ENCODE measurements around the gene ZMYND15. TPM values are rescaled to one million over a fixed set of nuclear protein-coding genes. Genes with fewer than 3 reads are reported as not detected.

The ZMYND15 gene
- total and polyA plus RNA-seq, 8 donors, result 0.39 to 3.2 (median 1.2) TPM

- Histone ChIP-seq H3K27me3 (peaks cover 0 to 16% (median 0%) of the 10 kb centered on the region in 4 donors), H3K4me3 (peak overlapping the region in 1 of 4 donors; percentile 22), H3K9me3 (no peaks in the 10 kb centered on the region), H3K36me3 (no peaks in the 10 kb centered on the region), H3K27ac (no peak overlapping the region), H3K4me1 (peaks cover 0 to 20% (median 4%) of the 10 kb centered on the region in 3 donors)
- DNase-seq, result peak in 1 of 6 donors; percentile 7
- intact Hi-C loops (cut with DNase I), result loop anchor here in 2 of 3 donors (5.0 to 10.0 kb wide), 3 partner anchors 52 to 101 kb away; partner anchors contain the start of genes CXCL16 (in 1 of the 2), MED11 (in 1 of the 2) and ZMYND15 (in 1 of the 2)
- ATAC-seq, result no peak
- TF ChIP-seq, protein P1, sequence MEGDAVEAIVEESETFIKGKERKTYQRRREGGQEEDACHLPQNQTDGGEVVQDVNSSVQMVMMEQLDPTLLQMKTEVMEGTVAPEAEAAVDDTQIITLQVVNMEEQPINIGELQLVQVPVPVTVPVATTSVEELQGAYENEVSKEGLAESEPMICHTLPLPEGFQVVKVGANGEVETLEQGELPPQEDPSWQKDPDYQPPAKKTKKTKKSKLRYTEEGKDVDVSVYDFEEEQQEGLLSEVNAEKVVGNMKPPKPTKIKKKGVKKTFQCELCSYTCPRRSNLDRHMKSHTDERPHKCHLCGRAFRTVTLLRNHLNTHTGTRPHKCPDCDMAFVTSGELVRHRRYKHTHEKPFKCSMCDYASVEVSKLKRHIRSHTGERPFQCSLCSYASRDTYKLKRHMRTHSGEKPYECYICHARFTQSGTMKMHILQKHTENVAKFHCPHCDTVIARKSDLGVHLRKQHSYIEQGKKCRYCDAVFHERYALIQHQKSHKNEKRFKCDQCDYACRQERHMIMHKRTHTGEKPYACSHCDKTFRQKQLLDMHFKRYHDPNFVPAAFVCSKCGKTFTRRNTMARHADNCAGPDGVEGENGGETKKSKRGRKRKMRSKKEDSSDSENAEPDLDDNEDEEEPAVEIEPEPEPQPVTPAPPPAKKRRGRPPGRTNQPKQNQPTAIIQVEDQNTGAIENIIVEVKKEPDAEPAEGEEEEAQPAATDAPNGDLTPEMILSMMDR (IDR thresholded peaks at IDR 0.05), result no peak
- WGBS, 2 donors, result 22 to 24% methylated on average over 6 of the region's 6 CpGs
- no peak for FAIRE-seq
Measured at GRCh38 chr17:4786516-4786915, 46.9 kb downstream of the ZMYND15 start.

GRCh38 chr17:4788159-4788806 lies 48.6 kb downstream of the ZMYND15 start:
- TF ChIP-seq, protein P1 (IDR thresholded peaks at IDR 0.05), result no peak
- no peak for FAIRE-seq
- Histone ChIP-seq H3K4me1 (peaks cover 0 to 20% (median 4%) of the 10 kb centered on the region in 3 donors), H3K9me3 (no peaks in the 10 kb centered on the region), H3K36me3 (no peaks in the 10 kb centered on the region), H3K27ac (no peak overlapping the region), H3K4me3 (peak overlapping the region in 1 of 4 donors; percentile 58), H3K27me3 (peaks cover 0 to 9% (median 0%) of the 10 kb centered on the region in 4 donors)
- intact Hi-C loops (cut with DNase I), result loop anchor here in 2 of 3 donors (5.0 to 10.0 kb wide), 3 partner anchors 53 to 99 kb away; partner anchors contain the start of genes CXCL16 (in 1 of the 2), MED11 (in 1 of the 2) and ZMYND15 (in 1 of the 2)
- WGBS, 2 donors, result 79 to 81% methylated on average over 14 of the region's 14 CpGs
- peak in 1 of 6 donors; percentile 3 for DNase-seq
- ATAC-seq, result no peak

DNA sequence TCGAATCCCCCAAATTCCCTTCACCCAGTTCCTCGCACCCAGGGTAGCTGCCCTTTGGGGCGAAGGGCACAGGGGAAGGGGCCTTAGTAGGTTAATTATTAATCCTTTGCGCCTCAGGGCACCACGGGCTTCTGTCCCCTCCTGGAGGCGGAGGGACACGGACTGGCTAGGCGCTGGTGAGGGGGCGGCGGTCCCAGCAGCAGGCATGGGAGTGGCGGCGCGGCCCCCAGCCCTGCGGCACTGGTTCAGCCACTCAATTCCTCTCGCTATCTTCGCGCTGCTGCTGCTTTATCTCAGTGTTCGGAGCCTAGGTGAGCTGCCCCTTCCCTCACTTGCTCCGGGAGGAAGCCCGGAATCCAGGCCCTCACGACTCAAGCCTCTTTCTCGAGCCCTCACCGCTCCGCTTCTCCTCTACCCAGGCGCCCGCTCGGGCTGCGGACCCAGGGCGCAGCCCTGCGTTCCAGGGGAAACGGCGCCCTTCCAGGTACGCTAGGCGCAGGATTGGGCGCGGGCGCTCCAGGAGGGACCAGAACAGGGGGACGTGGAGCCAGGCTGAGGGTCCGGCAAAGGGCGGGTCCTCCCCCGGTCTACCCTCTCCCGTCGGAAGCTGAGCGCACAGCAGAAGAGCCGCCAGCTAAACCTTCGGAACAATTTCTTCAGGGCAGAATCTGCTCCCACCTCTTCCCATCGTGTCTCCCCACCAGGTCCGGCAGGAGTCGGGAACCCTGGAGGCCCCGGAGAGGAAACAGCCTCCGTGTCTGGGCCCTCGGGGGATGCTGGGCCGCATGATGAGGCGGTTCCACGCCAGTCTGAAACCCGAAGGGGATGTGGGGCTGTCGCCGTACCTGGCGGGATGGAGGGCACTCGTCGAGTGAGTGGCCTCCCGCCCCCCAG lies 49.4 kb downstream of the ZMYND15 start, which contains the start of gene GLTPD2:
TSS of gene GLTPD2 (plus strand) at position 158 of the 894 bp plus-strand sequence. CDS start at position 206, 48 bp downstream.
- Histone ChIP-seq H3K4me3 (peak within 1 kb of the TSS; percentile 53 to 71 (median 58)), H3K27ac (peak within 1 kb of the TSS; percentile 93 to 98 (median 98)), H3K9me3 (no peaks in the 10 kb centered on the region), H3K4me1 (peaks cover 0 to 20% (median 4%) of the 10 kb centered on the region in 3 donors), H3K27me3 (peaks cover 0 to 3% (median 0%) of the 10 kb centered on the region in 4 donors), H3K36me3 (no peaks in the 10 kb centered on the region)
- DNase-seq (peak in 3 of 6 donors; percentile 42 to 78 (median 65)), FAIRE-seq (no peak), ATAC-seq (peak in 3 of 4 donors; percentile 0 to 3 (median 3))
- TF ChIP-seq, protein P1 (IDR thresholded peaks at IDR 0.05), result no peak
- intact Hi-C loops (cut with DNase I), result loop anchor here in 2 of 3 donors (5.0 to 10.0 kb wide), 3 partner anchors 54 to 98 kb away; partner anchors contain the start of genes CXCL16 (in 1 of the 2), MED11 (in 1 of the 2) and ZMYND15 (in 1 of the 2)
- WGBS, 2 donors, result 17 to 19% methylated on average over 59 to 62 of the region's 62 CpGs

- FAIRE-seq (no peak), ATAC-seq (no peak), DNase-seq (no peak)
- no peaks in the 10 kb centered on the region for H3K9me3 ChIP-seq
- 0 to 1% methylated on average over 19 to 25 of the region's 25 CpGs for WGBS, 2 donors
- H3K36me3 ChIP-seq, result no peaks in the 10 kb centered on the region
- H3K27me3 ChIP-seq, result no peaks in the 10 kb centered on the region
- H3K27ac ChIP-seq, result peak overlapping the region; percentile 93 to 98 (median 98)
- H3K4me3 ChIP-seq, result peak overlapping the region; percentile 53 to 71 (median 58)
- peaks cover 0 to 20% (median 4%) of the 10 kb centered on the region in 3 donors for H3K4me1 ChIP-seq
- intact Hi-C loops (cut with DNase I), result loop anchor here in 2 of 3 donors (5.0 to 10.0 kb wide), 3 partner anchors 55 to 98 kb away; partner anchors contain the start of genes CXCL16 (in 1 of the 2), MED11 (in 1 of the 2) and ZMYND15 (in 1 of the 2)
- TF ChIP-seq, protein P1 (IDR thresholded peaks at IDR 0.05), result no peak
Measured at GRCh38 chr17:4789701-4789950, 50.0 kb downstream of the ZMYND15 start.
